ENCODE data around the gene ZDHHC18.
"Not testable (repeated sequence)": the region's sequence is repeated elsewhere in the genome, so short reads cannot be mapped to it uniquely, and the experiment has no call there.

Gene ZDHHC18

DNA sequence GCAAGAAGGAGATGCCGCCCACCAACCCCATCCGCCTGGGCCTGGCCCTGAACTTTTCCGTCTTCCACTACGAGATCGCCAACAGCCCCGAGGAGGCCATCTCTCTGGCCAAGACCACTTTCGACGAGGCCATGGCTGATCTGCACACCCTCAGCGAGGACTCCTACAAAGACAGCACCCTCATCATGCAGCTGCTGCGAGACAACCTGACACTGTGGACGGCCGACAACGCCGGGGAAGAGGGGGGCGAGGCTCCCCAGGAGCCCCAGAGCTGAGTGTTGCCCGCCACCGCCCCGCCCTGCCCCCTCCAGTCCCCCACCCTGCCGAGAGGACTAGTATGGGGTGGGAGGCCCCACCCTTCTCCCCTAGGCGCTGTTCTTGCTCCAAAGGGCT, 37.2 kb downstream of the ZDHHC18 start:
- no peak overlapping the region for H3K9ac ChIP-seq (ENCODE audit: insufficient read length)
- H3K9me3 ChIP-seq (ENCODE audit: low read depth, low read length), result no peaks in the 10 kb centered on the region
- H3K4me3 ChIP-seq, result no peak overlapping the region
- H3K36me3 ChIP-seq (ENCODE audit: insufficient read depth, low read length), result no peaks in the 10 kb centered on the region
- DNase-seq (ENCODE audit: low read depth, low spot score), result no peak
- no peak overlapping the region for H3K27ac ChIP-seq
- TF ChIP-seq EZH2 (IDR thresholded peaks at IDR 0.05) (no peak), FOXP2 (optimal IDR thresholded peaks at IDR 0.05; ENCODE audit: control extremely low read depth, extremely low read length, insufficient read depth) (no peak), POLR2AphosphoS5 (IDR thresholded peaks at IDR 0.05; ENCODE audit: borderline replicate concordance, low read depth, low read length) (no peak)

DNA sequence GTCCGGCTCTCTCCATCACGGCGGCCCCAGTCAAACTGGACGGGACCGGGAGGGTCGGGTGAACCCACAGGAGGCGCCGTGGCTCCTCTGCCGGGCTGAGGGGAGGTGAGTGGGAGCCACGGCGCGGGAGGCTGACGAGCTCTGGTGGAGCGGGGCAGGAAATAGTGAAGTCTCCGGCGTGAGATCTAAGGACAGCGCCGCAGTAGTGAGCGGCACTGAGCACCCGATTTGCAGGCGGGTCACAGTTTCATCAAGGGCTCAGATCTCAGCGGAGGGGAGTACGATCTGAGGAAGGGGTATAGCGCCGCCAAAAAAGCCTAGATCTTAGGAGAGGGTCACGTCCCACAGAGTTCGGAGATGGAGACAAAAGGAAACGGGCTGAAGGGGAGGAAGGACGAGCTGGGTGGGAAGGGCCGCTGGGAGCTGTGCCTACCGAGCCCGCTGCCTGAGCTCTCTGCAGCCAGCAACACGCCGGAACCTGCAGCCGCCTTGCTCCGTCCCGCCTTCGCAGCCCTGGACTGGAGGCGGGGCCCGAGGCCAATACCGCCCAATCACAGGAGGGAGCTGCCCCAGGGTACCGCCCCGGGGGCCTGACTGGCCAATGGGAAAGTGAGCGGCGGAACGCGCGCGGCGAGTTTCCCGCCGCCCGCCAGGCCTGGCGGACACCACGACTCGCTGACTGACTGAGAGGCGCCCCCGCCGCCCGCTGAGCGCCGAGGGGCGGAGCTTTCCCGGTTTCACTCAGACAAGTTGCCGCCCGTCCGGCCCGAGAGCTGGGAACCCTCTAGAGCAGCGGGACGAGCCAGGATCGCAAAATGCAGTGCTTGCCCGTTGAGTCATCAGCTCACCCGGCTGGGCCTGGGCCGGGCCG, 38.4 kb downstream of the ZDHHC18 start:
- TF ChIP-seq POLR2AphosphoS5 (IDR thresholded peaks at IDR 0.05; ENCODE audit: borderline replicate concordance, low read depth, low read length) (peak; percentile 92), FOXP2 (optimal IDR thresholded peaks at IDR 0.05; ENCODE audit: control extremely low read depth, extremely low read length, insufficient read depth) (no peak)
- DNase-seq (ENCODE audit: low read depth, low spot score), result peak; percentile 58
- Histone ChIP-seq H3K9me3 (ENCODE audit: low read depth, low read length) (no peaks in the 10 kb centered on the region), H3K4me3 (peak overlapping the region; percentile 92), H3K9ac (ENCODE audit: insufficient read length) (peak overlapping the region; percentile 84), H3K27ac (peak overlapping the region; percentile 81), H3K36me3 (ENCODE audit: insufficient read depth, low read length) (no peaks in the 10 kb centered on the region)

DNA sequence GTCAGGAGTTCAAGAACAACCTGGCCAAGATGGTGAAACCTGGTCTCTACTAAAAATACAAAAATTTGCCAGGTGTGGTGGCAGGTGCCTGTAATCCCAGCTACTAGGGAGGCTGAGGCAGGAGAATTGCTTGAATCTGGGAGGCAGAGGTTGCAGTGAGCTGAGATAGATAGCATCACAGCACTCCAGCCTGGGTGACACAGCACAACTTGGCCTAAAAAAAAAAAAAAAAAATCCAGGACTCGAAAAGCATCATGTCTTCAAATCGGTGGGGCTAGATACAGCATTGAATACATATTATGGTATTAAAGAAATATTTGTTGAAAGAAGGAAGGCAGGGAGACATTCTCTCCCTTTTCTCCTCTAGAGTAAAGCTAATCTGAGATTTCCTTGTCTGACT, 46.6 kb downstream of the ZDHHC18 start:
- DNase-seq (ENCODE audit: low read depth, low spot score); H3K9me3 ChIP-seq (ENCODE audit: low read depth, low read length); H3K9ac ChIP-seq (ENCODE audit: insufficient read length); H3K36me3 ChIP-seq (ENCODE audit: insufficient read depth, low read length); H3K4me3 ChIP-seq; H3K27ac ChIP-seq: not testable (repeated sequence)

DNA sequence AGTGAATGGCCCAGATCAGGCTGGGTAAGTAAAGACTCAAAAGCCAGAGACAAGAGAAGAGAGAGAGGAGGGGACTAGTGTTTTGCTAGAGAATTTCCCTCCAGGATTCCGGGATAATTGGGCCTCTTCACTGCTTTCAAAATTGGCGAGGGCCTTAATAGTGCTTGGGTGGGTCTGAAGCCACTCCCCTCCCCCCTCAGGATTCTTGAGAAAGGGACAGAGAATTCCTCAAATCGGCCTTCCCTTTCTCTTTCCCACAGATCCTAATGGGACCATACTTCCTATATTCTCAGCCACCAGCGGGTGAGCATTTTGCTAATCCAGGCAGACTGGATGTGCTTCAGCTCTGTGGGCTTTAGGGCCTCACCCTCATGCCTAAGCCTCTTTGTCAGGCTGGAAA, 48.4 kb downstream of the ZDHHC18 start:
- no peak overlapping the region for H3K9ac ChIP-seq (ENCODE audit: insufficient read length)
- H3K27ac ChIP-seq, result no peak overlapping the region
- TF ChIP-seq POLR2AphosphoS5 (IDR thresholded peaks at IDR 0.05; ENCODE audit: borderline replicate concordance, low read depth, low read length) (no peak), FOXP2 (optimal IDR thresholded peaks at IDR 0.05; ENCODE audit: control extremely low read depth, extremely low read length, insufficient read depth) (no peak), EZH2 (IDR thresholded peaks at IDR 0.05) (no peak)
- H3K4me3 ChIP-seq, result no peak overlapping the region
- peaks cover 11% of the 10 kb centered on the region; the same call in 1 of the 2 replicates for H3K36me3 ChIP-seq (ENCODE audit: insufficient read depth, low read length)
- DNase-seq (ENCODE audit: low read depth, low spot score), result no peak
- no peaks in the 10 kb centered on the region for H3K9me3 ChIP-seq (ENCODE audit: low read depth, low read length)

DNA sequence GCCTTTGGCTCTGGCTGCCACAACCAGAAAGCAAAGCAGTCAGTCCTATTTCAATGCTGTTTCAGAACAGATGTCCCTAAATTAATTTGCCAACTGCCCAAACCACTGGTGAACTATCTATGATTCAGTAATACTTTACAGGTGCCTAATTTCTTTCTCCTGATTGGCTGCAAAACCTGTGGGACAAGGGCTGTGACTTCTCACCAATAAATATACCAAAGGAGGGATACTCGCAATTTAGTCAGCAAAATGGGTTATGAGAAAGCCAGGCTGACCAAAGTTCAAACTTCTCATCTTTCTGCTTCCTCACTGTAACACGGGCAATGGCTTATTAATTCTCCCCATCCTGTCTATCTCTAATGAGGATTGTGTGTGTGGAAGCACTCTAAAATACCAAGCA, 50.8 kb downstream of the ZDHHC18 start:
- no peak for DNase-seq (ENCODE audit: low read depth, low spot score)
- H3K27ac ChIP-seq, result no peak overlapping the region

DNA sequence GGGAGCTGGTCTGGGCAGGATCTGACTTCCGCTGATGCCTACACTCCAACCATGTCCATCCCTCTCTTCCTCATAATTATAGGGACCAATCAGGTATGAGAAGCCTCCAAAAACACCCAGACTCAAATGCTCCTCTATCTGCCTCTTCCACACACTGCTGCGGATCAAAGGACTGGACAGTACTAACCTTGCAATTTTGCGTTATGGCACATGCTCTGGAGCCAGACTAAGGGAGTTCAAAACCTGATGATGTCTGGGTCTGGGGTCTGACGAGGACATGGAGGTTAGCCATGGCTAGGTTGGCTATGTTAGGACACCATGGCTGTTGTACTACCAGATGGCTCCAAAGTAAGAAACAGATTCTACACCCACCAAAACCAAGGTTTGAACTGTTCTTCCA, 53.3 kb downstream of the ZDHHC18 start:
- Histone ChIP-seq H3K9me3 (ENCODE audit: low read depth, low read length) (no peaks in the 10 kb centered on the region), H3K36me3 (ENCODE audit: insufficient read depth, low read length) (peaks cover 46% of the 10 kb centered on the region; the same call in 1 of the 2 replicates)
- TF ChIP-seq FOXP2 (optimal IDR thresholded peaks at IDR 0.05; ENCODE audit: control extremely low read depth, extremely low read length, insufficient read depth) (no peak), EZH2 (IDR thresholded peaks at IDR 0.05) (no peak), POLR2AphosphoS5 (IDR thresholded peaks at IDR 0.05; ENCODE audit: borderline replicate concordance, low read depth, low read length) (no peak)

More for the DNA sequence above, 50.8 kb downstream of the ZDHHC18 start:
- H3K4me3 ChIP-seq, result no peak overlapping the region
- no peaks in the 10 kb centered on the region for H3K9me3 ChIP-seq (ENCODE audit: low read depth, low read length)
- H3K9ac ChIP-seq (ENCODE audit: insufficient read length), result no peak overlapping the region
- peaks cover 25% of the 10 kb centered on the region; the same call in 1 of the 2 replicates for H3K36me3 ChIP-seq (ENCODE audit: insufficient read depth, low read length)
- no peak for TF ChIP-seq FOXP2 (optimal IDR thresholded peaks at IDR 0.05; ENCODE audit: control extremely low read depth, extremely low read length, insufficient read depth)
- no peak for TF ChIP-seq POLR2AphosphoS5 (IDR thresholded peaks at IDR 0.05; ENCODE audit: borderline replicate concordance, low read depth, low read length)
- TF ChIP-seq EZH2 (IDR thresholded peaks at IDR 0.05), result no peak

DNA sequence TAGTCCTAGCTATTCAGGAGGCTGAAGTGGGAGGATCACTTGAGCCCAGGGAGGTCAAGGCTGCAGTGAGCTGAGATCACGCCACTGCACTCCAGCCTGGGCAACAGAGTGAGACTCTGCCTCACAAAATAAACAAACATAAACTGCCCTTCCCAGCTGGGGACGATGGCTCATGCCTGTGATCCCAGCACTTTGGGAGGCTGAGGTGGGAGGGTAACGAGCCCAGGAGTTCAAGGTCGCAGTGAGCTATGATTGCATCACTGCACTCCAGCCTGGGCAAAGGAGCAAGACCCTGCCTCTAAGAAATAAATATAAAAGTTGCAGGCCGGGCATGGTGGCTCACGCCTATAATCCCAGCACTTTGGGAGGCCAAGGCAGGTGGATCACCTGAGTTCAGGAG, 55.1 kb downstream of the ZDHHC18 start:
- H3K36me3 ChIP-seq (ENCODE audit: insufficient read depth, low read length), result peaks cover 55% of the 10 kb centered on the region; the same call in 1 of the 2 replicates
- not testable (repeated sequence) for H3K27ac ChIP-seq; DNase-seq (ENCODE audit: low read depth, low spot score); H3K4me3 ChIP-seq; H3K9ac ChIP-seq (ENCODE audit: insufficient read length); H3K9me3 ChIP-seq (ENCODE audit: low read depth, low read length)

More for the DNA sequence above, 53.3 kb downstream of the ZDHHC18 start:
- no peak overlapping the region for H3K27ac ChIP-seq
- no peak for DNase-seq (ENCODE audit: low read depth, low spot score)
- no peak overlapping the region for H3K9ac ChIP-seq (ENCODE audit: insufficient read length)
- H3K4me3 ChIP-seq, result no peak overlapping the region

DNA sequence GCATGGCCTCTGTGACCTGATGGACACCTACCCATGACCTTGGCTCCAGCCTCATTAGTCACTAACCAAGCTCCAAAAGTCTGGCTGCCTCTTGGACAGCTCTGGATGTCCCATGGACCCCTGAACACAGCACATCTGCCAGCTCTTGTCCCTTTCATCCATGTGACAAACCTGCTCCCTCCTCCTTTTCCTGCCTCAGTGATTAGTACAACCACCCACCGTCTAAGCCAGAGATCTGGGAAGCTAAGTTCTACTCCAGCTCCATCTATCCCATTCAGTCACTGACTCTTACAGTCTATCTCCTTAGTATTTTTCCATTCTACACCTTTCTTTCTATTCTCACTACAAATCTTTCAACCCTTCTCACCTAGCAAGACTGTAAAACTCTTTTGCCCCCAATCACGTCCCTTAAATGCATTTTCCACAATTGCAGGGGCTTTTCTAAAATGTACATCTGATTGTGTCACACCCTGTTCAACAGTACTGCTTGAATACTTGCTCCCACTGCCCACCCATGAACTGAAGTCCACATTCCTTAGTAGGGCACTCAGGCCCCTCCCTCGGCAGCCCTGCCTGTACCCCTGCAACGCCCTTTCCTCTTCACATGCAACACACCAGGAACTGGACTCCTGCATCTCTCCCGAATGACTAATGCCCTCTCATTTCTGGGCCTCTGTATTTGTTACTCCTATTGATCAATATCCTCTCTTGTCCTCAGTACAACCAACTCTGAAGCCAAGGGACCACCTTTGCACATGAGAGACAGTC, 56.4 kb downstream of the ZDHHC18 start:
- Histone ChIP-seq H3K9me3 (ENCODE audit: low read depth, low read length) (no peaks in the 10 kb centered on the region), H3K36me3 (ENCODE audit: insufficient read depth, low read length) (peaks cover 56% of the 10 kb centered on the region), H3K9ac (ENCODE audit: insufficient read length) (no peak overlapping the region), H3K4me3 (no peak overlapping the region), H3K27ac (no peak overlapping the region)
- no peak for TF ChIP-seq EZH2 (IDR thresholded peaks at IDR 0.05)
- TF ChIP-seq POLR2AphosphoS5 (IDR thresholded peaks at IDR 0.05; ENCODE audit: borderline replicate concordance, low read depth, low read length), result no peak
- no peak for TF ChIP-seq FOXP2 (optimal IDR thresholded peaks at IDR 0.05; ENCODE audit: control extremely low read depth, extremely low read length, insufficient read depth)
- DNase-seq (ENCODE audit: low read depth, low spot score), result no peak
